SK-N-SH (cell line): ENCODE measurements around the gene NAV2. TPM values are rescaled to one million over a fixed set of nuclear protein-coding genes. Genes with fewer than 3 reads are reported as not detected.

Source experiments
- CTCF ChIA-PET: fragments of 300-600, 350-600 bp; formaldehyde crosslinking; extraction: SDS; loops from one replicate; lab custom pipeline; 2021; lab: Yijun Ruan, JAX
- POLR2A ChIA-PET: fragments of 350-600 bp; sonication (Branson Sonifier 250); formaldehyde crosslinking; extraction: SDS; loops from one replicate; lab custom pipeline; 2020; ENCODE audit warnings: antibody characterized with exemption, inconsistent platforms; lab: Yijun Ruan, JAX
- DNase-seq: peaks from one replicate; pipeline ENCODE4 v3.0.0; 2012
- H2AFZ ChIP-seq: fragments of 200-600 bp; sonication (generic); 2 replicates; pipeline ENCODE4 v1.8.1; 2016; ENCODE audit warnings: antibody characterized with exemption, mild to moderate bottlenecking, low read depth
- H3F3A ChIP-seq: fragments of 200-600 bp; sonication (generic); replicated peaks from 2 replicates; pipeline ENCODE3; 2016; ENCODE audit warnings: antibody characterized with exemption, mild to moderate bottlenecking; ENCODE audit not compliant: insufficient read depth
- H3K27ac ChIP-seq, 2 experiments: fragments of 200-500 bp in 1 of 2; fragments of 200-600 bp in 1 of 2; sonication (Bioruptor generic) in 1 of 2; sonication (generic), shearing (Covaris generic) in 1 of 2; 2 replicates each; pipeline versions ENCODE4 v1.5.1 to v1.6.1; 2014 to 2016; ENCODE audit warnings: low read depth in 2 of 2, inconsistent platforms in 1 of 2, low read length in 1 of 2, mild to moderate bottlenecking in 1 of 2, mixed read lengths in 1 of 2
- H3K27me3 ChIP-seq: fragments of 200-600 bp; sonication (generic), shearing (Covaris generic); 2 replicates; pipeline ENCODE4 v1.6.1; 2016; ENCODE audit warnings: mixed run types; ENCODE audit not compliant: insufficient read depth
- H3K36me3 ChIP-seq, 2 experiments: fragments of 200-500 bp in 1 of 2; fragments of 200-600 bp in 1 of 2; sonication (Bioruptor generic) in 1 of 2; sonication (generic) in 1 of 2; replicated peaks in 1 of 2; 2 replicates each; pipeline versions ENCODE3 to v1.5.1; 2014 to 2016; ENCODE audit warnings: low read length in 1 of 2, mild to moderate bottlenecking in 1 of 2; ENCODE audit not compliant: insufficient read depth in 2 of 2, control insufficient read depth in 1 of 2
- H3K4me1 ChIP-seq, 2 experiments: fragments of 200-500 bp in 1 of 2; fragments of 200-600 bp in 1 of 2; sonication (Bioruptor generic) in 1 of 2; sonication (generic), shearing (Covaris generic) in 1 of 2; 2 replicates each; pipeline versions ENCODE4 v1.5.1 to v1.6.1; 2014 to 2016; ENCODE audit warnings: low read depth in 1 of 2, low read length in 1 of 2, mixed run types in 1 of 2; ENCODE audit not compliant: insufficient read depth in 2 of 2, control insufficient read depth in 1 of 2
- H3K4me2 ChIP-seq: fragments of 200-600 bp; sonication (generic), shearing (Covaris generic); 2 replicates; pipeline ENCODE4 v1.6.1; 2017; ENCODE audit warnings: mixed run types
- H3K4me3 ChIP-seq, 2 experiments: fragments of 200-500 bp in 1 of 2; fragments of 200-600 bp in 1 of 2; sonication (Bioruptor generic) in 1 of 2; sonication (generic), shearing (Covaris generic) in 1 of 2; 2 replicates each; pipeline versions ENCODE4 v1.5.1 to v1.8.1; 2014 to 2016; ENCODE audit warnings: low read depth in 2 of 2, inconsistent platforms in 1 of 2, low read length in 1 of 2, mild to moderate bottlenecking in 1 of 2, mixed read lengths in 1 of 2, moderate library complexity in 1 of 2
- H3K79me2 ChIP-seq: fragments of 200-600 bp; sonication (generic); 2 replicates; pipeline ENCODE4 v1.8.1; 2017; ENCODE audit warnings: mild to moderate bottlenecking; ENCODE audit not compliant: insufficient read depth
- H3K9ac ChIP-seq: fragments of 200-600 bp; sonication (generic); 2 replicates; pipeline ENCODE4 v1.6.1; 2017; ENCODE audit warnings: mixed run types
- H3K9me2 ChIP-seq: fragments of 200-600 bp; sonication (generic); 2 replicates; pipeline ENCODE4 v1.6.1; 2017; ENCODE audit warnings: mixed run types
- H3K9me3 ChIP-seq: fragments of 200-600 bp; sonication (generic); 2 replicates; pipeline ENCODE4 v1.6.1; 2017; ENCODE audit warnings: mixed run types, mild to moderate bottlenecking, moderate library complexity
- H4K20me1 ChIP-seq: fragments of 200-600 bp; sonication (generic); 2 replicates; pipeline ENCODE4 v1.6.1; 2017; ENCODE audit warnings: mild to moderate bottlenecking, mixed run types; ENCODE audit not compliant: insufficient read depth
- CHD2 ChIP-seq: fragments of 150-350 bp; IDR thresholded peaks from 2 replicates; pipeline ENCODE4 v1.6.1; 2018; ENCODE audit warnings: low read length; ENCODE audit not compliant: partially characterized antibody
- EP300 ChIP-seq, 2 experiments: IDR thresholded peaks; 2 replicates each; pipeline versions ENCODE4 v1.4.0 to v1.6.1; 2012; ENCODE audit warnings: borderline replicate concordance in 1 of 2, low read depth in 1 of 2, low read length in 1 of 2
- FOSL2 ChIP-seq: IDR thresholded peaks from 2 replicates; pipeline ENCODE4 v1.4.0; 2012; ENCODE audit warnings: low read depth, mild to moderate bottlenecking, moderate library complexity, borderline replicate concordance
- GABPA ChIP-seq: IDR thresholded peaks from 2 replicates; pipeline ENCODE4 v1.4.0; 2012; ENCODE audit warnings: low read depth, mild to moderate bottlenecking
- IRF3 ChIP-seq: fragments of 150-350 bp; IDR thresholded peaks from 2 replicates; pipeline ENCODE4 v1.6.1; 2016; ENCODE audit warnings: mild to moderate bottlenecking, low read depth, low read length
- JUND ChIP-seq: IDR thresholded peaks from 2 replicates; pipeline ENCODE4 v1.4.0; 2012
- MEF2A ChIP-seq: IDR thresholded peaks from 2 replicates; pipeline ENCODE4 v1.4.0; 2012; ENCODE audit warnings: low read depth, borderline replicate concordance
- MXI1 ChIP-seq: IDR thresholded peaks from 2 replicates; pipeline ENCODE4 v1.6.1; 2012; ENCODE audit warnings: mild to moderate bottlenecking, low read depth, low read length, improper control_type of control experiment
- NRF1 ChIP-seq: IDR thresholded peaks from 2 replicates; pipeline ENCODE4 v1.6.1; 2012; ENCODE audit warnings: low read depth, mild to moderate bottlenecking, low read length
- RFX5 ChIP-seq: IDR thresholded peaks from 2 replicates; pipeline ENCODE4 v1.6.1; 2012; ENCODE audit warnings: mild to moderate bottlenecking, improper control_type of control experiment, low read length
- SMC3 ChIP-seq: IDR thresholded peaks from 2 replicates; pipeline ENCODE4 v1.6.1; 2012; ENCODE audit warnings: low read depth, low read length, improper control_type of control experiment
- TEAD4 ChIP-seq: IDR thresholded peaks from 2 replicates; pipeline ENCODE4 v1.4.0; 2012; ENCODE audit warnings: mild to moderate bottlenecking, borderline replicate concordance; ENCODE audit not compliant: insufficient read depth
- USF2 ChIP-seq: fragments of 150-350 bp; IDR thresholded peaks from 2 replicates; pipeline ENCODE4 v1.6.1; 2017; ENCODE audit warnings: antibody characterized with exemption, low read length, low read depth, borderline replicate concordance
- YY1 ChIP-seq: IDR thresholded peaks from 2 replicates; pipeline ENCODE4 v1.4.0; 2012; ENCODE audit warnings: low read depth, mild to moderate bottlenecking
- polyA plus RNA-seq, 3 experiments: library from polyadenylated mRNA; depleted of rRNA; stranded (reverse); fragments of >200 nt; gene quantifications; 2 replicates each; pipeline ENCODE4 v1.2.3, GENCODE V29; 2012
- TF ChIP-seq, protein P1 (sequence below): IDR thresholded peaks from 2 replicates; pipeline ENCODE4 v1.6.1; 2012; ENCODE audit warnings: mild to moderate bottlenecking, low read depth, low read length, moderate library complexity

Gene NAV2
- polyA plus RNA-seq, 1 of the 3 experiments (the other 2 are of a cell fraction) = 26.2 TPM

GRCh38 chr11:19984048-19984742 lies 271.6 kb downstream of the NAV2 start (continued):
- TF ChIP-seq, protein P1, sequence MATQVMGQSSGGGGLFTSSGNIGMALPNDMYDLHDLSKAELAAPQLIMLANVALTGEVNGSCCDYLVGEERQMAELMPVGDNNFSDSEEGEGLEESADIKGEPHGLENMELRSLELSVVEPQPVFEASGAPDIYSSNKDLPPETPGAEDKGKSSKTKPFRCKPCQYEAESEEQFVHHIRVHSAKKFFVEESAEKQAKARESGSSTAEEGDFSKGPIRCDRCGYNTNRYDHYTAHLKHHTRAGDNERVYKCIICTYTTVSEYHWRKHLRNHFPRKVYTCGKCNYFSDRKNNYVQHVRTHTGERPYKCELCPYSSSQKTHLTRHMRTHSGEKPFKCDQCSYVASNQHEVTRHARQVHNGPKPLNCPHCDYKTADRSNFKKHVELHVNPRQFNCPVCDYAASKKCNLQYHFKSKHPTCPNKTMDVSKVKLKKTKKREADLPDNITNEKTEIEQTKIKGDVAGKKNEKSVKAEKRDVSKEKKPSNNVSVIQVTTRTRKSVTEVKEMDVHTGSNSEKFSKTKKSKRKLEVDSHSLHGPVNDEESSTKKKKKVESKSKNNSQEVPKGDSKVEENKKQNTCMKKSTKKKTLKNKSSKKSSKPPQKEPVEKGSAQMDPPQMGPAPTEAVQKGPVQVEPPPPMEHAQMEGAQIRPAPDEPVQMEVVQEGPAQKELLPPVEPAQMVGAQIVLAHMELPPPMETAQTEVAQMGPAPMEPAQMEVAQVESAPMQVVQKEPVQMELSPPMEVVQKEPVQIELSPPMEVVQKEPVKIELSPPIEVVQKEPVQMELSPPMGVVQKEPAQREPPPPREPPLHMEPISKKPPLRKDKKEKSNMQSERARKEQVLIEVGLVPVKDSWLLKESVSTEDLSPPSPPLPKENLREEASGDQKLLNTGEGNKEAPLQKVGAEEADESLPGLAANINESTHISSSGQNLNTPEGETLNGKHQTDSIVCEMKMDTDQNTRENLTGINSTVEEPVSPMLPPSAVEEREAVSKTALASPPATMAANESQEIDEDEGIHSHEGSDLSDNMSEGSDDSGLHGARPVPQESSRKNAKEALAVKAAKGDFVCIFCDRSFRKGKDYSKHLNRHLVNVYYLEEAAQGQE = no peak
- TF ChIP-seq EP300 (IDR thresholded peaks at IDR 0.05; ENCODE audit: borderline replicate concordance in 1 of 2, low read depth in 1 of 2, low read length in 1 of 2) = no peak
- no peak for TF ChIP-seq USF2
- TF ChIP-seq TEAD4 = no peak
- TF ChIP-seq CHD2 = no peak
- no peak for TF ChIP-seq NRF1

GRCh38 chr11:19985111-19985510 lies 272.5 kb downstream of the NAV2 start:
- H3K27me3 ChIP-seq = no peaks in the 10 kb centered on the region
- TF ChIP-seq SMC3 (no peak), FOSL2 (no peak), GABPA (no peak), MEF2A (no peak), RFX5 (no peak), MXI1 (no peak), YY1 (no peak), IRF3 (no peak), JUND (no peak)
- TF ChIP-seq, protein P1 = no peak
- TF ChIP-seq, all 33 proteins: peak for 0
- Histone ChIP-seq H3K27ac (peak overlapping the region; percentile 22 to 76; a peak in 2 of 4 replicates), H3K4me1 (peaks cover 20 to 30% of the 10 kb centered on the region in 2 experiments), H3F3A (peaks cover 20% of the 10 kb centered on the region), H4K20me1 (peaks cover 31% of the 10 kb centered on the region), H3K4me2 (no peak overlapping the region), H3K79me2 (peaks cover 78% of the 10 kb centered on the region), H3K4me3 (no peak overlapping the region), H3K9me2 (no peaks in the 10 kb centered on the region), H2AFZ (no peak overlapping the region), H3K9me3 (no peaks in the 10 kb centered on the region), H3K9ac (no peak overlapping the region), H3K36me3 (peaks cover 48 to 60% of the 10 kb centered on the region in 2 experiments)
- ChIA-PET CTCF (interaction anchor here (1.3 kb wide), 1 partner anchor 10 kb away, joined by 3 read pairs; no protein-coding TSS in a partner anchor), POLR2A (no interaction called here)
- no peak for DNase-seq
